GM10847 (cell line): Measurements from ENCODE around the gene COL23A1.

Experiments
- POLR2A ChIP-seq: IDR thresholded peaks from 2 replicates; pipeline ENCODE4 v1.6.1; 2011; ENCODE audit not compliant: insufficient read length; ENCODE audit errors: extremely low read depth

COL23A1 gene

DNA sequence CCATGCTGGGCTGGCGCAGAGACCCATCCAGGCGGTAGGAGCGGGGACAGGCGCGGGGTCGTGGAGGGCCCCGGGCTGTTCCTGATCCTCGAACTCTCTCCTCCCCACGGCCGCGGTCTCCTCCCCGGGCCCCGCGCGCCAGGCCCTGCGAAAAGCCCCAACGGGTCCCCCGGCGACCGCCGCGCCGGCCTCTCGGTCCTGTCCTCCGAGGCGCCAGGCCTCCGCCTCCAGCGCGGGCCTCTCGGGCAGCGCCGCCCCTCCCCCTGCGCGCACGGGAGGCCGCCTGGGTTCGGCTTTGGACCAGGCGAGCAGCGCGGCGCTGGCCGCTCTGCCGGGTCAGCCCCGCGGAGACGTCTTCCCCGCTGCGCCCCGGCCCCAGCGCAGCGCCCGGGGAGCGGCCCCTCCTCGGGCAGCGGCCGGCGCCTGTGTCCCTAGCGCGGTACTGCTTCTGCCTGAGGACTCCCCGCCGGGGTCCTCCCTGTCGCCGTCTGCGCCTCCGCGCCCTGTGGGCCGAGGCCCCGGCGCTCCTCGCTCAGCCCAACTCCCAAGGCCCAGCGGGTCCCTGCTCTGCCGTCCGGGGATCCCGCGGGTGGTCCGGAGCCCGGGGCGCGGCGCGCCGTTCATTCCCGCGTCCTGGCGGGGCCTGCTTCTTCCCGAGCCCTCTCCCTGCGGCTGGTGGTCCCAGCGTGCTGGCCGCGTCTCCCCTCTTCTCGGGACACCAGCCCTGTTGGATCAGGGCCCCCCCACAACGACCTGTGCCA, 13.4 kb downstream of the COL23A1 start:
- no peak for TF ChIP-seq POLR2A

DNA sequence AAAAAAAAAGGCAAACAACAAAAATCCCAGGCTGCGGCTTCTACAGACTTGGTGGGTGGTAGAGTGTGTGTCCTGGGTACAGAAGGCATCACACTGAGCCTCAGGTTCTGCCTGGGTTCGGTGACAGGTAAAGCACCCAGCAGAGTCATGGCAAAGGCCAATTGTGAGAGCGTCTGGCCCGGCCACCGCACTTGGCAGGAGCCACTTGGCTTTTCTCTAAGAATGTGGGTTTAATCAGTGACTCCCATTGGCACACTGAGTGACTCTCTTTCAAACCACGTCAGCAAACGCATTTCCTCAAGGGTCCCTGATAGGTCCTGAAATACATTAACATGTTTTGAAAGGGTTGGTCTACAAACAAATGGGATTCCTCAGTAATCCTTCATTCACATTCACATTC, 17.0 kb downstream of the COL23A1 start:
- TF ChIP-seq POLR2A, result no peak

DNA sequence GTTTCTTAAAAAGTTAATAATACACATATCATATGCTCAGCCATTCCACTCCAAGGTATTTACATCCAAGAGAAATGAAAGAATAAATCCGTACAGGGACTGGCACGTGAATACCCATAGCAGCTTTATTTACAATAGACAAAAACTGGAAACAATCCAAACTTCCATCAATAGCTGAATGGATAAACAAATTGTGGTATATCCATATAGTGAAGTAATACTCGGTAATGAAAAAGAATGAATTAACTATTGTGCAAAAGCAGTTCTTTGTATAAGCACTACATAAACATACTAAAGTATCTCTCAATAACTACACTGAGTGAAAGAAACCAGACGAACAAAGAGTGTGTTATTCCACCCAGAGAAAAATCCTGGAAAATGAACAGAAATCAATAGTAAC, 17.6 kb downstream of the COL23A1 start:
- no peak for TF ChIP-seq POLR2A

DNA sequence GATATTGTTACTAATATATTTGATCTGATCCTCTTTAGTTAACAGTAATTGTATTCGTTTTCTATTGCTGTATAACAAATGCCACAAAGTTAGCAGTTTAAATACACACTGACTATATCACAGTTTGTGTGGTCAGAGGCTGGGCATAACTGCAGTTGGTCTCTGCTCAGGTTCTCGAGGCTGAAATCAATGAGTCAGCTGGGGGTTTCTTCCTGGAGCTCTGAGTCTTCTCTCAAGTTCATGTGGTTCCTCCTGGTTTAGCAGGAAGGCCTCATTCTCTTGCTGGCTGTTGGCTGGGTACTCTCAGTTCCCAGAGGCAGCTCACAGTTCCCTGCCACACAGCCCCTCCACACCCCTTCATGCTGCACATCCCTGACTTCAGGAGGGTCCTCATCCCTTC, 20.7 kb downstream of the COL23A1 start:
- no peak for TF ChIP-seq POLR2A

DNA sequence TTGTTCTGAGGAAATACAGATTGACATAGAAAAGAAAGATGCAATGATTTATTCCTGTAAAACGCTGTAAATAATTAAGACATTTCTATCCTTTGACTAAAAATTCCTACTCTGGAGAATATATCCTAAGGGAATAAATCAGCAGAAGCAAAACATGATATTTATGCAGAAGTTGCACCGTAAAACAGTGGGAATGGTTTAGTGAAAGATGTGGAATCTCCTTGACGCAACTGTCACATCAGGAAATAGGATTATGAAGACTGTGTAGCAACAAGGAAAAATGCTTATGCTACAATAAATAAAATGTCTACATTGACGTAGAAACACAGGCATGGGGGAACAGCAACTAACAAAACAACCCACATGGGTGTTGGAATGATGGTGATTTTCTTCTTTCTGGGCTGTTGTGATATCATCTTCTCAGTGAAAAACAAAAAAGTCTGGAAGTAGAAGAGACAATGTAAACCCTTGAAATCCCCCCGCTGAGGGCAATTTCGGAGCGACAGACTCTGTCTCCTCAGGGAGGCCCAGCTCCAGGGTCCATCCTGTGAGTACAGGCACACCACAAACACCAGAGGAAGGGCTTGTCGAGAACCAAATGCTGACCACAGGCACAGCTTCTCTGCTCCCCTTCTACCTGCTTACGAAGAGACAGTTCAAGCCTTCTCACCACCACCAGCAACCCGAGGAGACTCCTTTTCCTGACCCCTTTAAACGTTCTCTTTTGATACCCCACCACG, 25.2 kb downstream of the COL23A1 start:
- TF ChIP-seq POLR2A, result no peak

DNA sequence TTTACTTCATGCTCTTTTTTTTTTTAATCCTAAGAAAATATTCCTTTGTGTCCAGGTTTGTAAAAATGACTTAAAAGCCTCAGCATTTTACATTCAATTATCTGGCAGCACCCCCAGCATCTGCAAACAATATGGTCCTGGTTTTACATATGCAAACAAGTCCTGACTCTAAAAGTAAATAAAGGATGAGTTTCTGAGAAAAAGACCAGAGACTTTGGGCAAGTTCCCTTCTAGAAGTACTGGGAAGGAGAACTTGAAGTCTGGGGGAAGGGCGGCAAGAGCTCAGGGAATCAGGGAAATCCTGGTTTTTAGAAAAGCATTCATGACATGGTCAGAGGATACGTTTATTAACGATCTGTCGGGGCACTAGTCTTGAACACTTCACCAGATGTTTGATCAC, 25.8 kb downstream of the COL23A1 start:
- TF ChIP-seq POLR2A, result no peak

DNA sequence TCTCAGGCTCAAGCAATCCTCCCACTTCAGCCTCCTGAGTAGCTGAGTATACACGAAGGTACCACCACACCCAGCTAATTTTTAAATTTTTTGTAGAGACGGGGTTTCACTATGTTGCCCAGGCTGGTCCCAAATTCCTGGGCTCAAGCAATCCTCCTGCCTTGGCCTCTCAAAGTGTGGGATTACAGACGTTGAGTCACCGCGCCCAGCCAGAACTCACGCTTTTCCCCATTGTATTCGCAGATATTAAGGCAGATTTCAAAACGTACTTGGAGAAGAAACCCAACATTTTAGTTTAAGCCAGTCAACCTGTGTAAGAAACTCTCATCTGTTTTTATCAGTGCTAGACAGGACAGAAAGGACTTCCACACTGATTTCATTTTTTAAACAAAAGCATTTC, 26.6 kb downstream of the COL23A1 start:
- TF ChIP-seq POLR2A, result no peak

DNA sequence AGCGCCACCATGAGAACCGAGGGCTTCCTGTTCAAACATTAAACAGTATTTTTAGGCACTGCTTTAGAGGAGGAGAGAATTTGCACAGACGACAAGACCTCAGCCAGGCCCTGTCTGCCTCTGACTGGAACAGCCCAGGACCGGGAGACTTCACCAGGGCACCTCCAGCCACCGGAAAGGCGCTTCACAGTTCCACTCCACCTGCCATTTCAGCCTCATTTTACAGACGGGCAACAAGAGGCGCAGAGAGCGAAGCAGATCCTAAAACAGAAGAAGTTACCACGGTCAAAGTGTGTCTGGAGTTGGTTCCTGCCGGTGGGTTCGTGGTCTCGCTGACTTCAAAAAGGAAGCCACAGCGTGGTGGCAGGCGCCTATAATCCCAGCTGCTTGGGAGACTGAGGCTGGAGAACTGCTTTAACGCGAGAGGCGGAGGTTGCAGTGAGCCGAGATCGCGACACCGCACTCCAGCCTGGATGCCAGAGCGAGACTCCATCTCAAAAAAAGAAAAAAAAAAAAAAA, 28.4 kb downstream of the COL23A1 start:
- no peak for TF ChIP-seq POLR2A

DNA sequence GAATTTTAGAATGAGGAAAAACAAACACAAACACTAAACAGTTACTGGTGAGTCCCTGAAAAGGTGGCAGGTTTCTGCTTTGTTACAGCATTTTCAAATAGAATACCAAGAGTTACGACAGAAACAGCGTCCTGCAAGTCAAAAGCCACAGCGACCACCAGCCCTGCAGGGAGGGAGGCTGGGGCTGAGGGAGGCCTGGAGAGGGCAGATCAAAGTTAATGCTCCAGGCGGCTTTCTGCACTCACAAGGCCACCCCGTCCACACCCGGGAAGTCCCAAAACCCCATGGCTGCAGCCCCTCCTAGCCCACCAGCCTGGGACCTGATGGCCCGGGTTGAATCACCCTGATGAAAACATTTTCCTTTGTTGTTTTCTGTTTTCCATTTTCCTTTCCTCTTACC, 29.3 kb downstream of the COL23A1 start:
- no peak for TF ChIP-seq POLR2A

DNA sequence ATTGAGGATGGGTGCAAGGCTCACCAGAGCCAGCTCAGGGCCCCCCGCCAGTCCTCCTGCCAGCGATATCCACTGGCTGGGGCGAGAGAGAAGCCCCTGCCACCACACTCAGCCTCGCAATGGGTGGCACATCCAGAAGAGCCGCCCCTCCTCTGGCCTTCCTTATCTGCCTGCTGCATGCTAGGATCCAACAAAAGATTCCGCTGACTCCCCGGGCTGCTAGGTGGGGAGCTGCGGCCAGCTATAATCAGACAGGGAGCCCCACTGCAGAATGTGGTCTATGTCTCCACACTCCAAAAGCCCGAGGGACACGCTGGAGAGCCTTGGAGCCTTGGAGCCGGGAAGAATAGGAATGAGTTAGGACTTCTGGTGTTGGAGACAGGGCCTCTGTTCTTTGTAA, 32.8 kb downstream of the COL23A1 start:
- no peak for TF ChIP-seq POLR2A

DNA sequence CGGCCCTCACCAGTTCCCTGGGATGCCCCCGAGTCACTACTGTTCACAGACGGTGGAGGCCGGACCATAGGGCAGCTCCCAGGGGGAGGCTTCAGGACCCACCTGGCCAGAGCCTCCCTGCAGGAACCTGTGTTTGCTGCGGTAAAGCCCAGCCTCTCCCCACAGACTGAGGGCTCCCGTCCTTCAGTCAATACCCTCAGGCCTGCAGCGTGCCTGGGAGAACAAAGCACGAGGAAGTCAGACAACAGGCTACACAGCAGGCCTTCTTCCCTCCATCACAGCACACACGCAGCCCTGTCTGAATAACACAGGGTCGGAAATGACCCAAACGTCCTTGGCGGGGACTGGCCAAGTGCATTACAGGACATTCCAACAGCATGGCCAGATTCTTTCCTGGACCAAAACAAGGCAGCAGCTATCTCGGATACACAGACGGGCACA, 34.4 kb downstream of the COL23A1 start:
- no peak for TF ChIP-seq POLR2A

DNA sequence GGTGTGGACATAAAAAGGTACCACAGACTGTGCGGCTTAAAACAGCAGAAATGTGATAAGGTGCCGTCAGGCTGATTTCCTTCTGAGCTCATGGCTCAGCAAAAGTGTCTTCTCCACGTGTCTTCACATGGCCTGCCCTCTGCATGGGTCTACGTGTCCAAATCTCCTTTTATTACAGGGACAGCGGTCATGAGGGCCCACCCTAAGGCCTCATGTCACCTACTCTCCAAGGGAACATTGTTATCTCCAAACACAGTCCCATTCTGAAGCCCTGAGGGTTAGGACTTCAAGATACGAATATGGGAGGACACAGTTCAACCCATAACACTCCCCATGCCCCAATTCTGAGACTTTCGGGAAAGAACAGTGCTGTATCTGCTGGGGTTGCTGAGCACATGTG, 35.2 kb downstream of the COL23A1 start:
- no peak for TF ChIP-seq POLR2A

DNA sequence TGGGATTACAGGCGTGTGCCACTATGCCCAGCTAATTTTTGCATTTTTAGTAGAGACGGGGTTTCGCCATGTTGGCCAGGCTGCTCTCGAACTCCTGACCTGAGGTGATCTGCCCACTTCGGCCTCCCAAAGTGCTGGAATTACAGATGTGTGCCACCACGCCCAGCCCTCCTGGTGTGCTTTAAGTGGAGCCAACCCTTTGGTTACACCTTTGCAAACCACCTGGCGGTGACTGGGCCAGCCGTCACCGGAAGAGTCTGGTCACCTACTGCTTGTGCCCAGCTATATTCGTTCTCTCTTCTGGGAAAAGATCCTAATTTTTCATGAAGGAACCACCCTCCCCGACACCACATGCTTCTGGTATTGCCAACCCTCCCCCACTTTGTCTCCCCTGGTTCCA, 35.9 kb downstream of the COL23A1 start:
- TF ChIP-seq POLR2A, result no peak

DNA sequence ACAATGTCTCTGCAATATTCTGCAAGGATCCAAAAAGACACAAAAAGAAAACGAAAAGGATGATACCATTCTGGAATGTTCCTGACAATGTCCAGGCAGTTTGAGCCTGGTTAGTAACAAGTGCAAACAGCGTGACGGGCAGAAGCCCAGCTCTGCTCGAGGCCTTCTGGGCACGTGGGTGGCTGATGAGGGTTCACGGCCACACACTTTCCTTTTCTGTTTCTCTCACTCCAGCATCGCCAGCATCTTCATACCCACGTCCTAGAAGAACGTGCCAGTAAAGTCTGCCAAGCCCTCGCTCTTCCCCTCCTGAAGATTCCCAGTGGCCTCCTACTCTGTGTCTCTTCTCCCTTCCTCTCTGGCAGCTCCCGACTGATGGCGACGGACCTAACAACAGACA, 36.7 kb downstream of the COL23A1 start:
- TF ChIP-seq POLR2A, result no peak

DNA sequence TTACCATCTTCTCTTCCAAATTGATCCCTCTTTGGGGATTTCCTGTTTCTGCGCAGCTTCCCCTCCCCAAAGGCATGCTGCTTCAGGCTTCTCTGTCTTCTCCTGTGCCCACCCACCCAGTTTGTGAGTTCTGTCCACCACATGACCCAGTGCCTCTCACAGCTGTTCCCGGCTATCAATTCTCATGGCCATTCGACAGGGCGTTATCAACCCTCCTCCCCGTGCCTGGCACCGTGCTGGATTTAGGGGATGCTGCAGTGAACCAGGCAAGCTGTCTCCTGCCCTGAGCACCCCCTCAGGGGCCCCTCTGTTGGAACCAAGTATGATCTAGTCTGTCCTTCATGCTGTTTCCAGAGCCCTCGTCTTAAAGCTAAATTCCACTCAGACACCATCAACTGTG, 38.7 kb downstream of the COL23A1 start:
- no peak for TF ChIP-seq POLR2A

DNA sequence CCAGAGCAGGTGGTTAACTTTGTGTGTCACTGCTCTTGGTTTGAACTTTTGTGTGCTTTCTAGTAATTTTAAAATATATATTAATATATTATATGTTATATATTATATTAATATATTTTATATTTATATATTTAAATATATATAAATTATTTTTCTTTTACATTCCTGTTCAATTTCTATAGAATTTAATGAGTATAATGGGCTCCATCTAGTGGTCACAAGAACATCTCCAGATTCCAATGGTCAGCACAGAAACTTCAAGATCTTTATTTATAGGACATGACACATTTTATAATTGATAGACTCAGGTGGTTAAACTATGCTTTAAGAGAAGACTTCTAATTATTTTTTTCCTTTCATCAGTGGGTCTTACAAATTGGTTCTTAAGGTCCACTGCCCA, 39.1 kb downstream of the COL23A1 start:
- no peak for TF ChIP-seq POLR2A

DNA sequence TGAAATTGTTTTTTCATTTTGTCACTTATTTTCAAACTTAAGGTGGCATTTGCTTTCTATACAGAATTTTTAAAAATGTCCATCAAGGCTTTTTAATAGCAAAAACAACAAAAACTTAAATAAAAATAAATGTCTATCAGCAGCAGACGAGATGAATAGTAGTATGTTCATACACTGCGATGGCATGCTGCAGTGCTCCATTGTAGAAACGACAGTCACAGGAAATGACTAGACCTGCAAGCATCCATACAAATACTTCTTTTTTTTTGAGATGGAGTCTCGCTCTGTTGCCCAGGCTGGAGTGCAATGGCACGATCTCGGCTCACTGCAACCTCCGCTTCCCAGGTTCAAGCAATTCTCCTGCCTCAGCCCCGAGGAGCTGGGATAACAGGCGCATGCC, 41.4 kb downstream of the COL23A1 start:
- TF ChIP-seq POLR2A, result no peak

DNA sequence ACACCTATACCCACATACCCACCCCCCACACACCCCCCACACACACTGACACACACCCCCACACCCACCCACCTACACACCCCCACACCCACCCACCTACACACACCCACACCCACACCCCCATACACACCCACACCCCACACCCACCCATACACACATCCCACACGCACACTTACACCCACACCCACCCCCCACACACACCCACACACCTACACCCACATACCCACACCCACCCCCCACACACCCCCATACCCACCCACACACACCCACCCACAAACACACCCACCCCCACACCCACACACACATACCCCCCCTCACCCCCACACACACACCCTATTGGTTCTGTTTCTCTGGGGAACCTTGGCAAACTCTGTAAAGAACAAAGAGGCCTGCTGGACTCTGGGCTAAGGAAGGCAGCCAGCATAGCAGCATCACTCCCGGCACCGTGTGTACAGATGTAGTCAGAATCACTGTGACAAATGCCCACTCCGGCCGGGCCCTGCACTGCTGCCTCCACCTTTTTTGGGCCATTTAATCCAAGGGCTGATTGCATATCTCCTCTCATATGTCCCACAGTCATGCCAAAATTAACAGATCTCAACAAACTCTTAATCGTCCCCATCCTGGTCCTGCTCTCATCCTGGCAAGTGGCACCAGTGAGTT, 42.3 kb downstream of the COL23A1 start:
- TF ChIP-seq POLR2A, result no peak
